CD4-positive, alpha-beta T cell treated with Interleukin-17A for 1 hour (primary cell): ENCODE measurements around the gene ZNF227.
"Not testable (repeated sequence)": the region's sequence is repeated elsewhere in the genome, so short reads cannot be mapped to it uniquely, and the experiment has no call there.

Experiments used
- DNase-seq: peaks from one replicate; pipeline ENCODE4 v3.0.0-alpha.2; 2020

The ZNF227 gene

GRCh38 chr19:44253392-44253791 lies 41.1 kb downstream of the ZNF227 start:
- DNase-seq = not testable (repeated sequence)

GRCh38 chr19:44254496-44254895 lies 42.2 kb downstream of the ZNF227 start:
- DNase-seq = no peak

- DNase-seq = no peak
These were observed 43.5 kb downstream of the ZNF227 start for GRCh38 chr19:44255705-44256411.

GRCh38 chr19:44258136-44258535 lies 45.8 kb downstream of the ZNF227 start:
- no peak for DNase-seq

- DNase-seq = no peak
These were observed 46.6 kb downstream of the ZNF227 start for GRCh38 chr19:44258835-44259413.

GRCh38 chr19:44260343-44260681 lies 48.0 kb downstream of the ZNF227 start:
- DNase-seq = no peak

GRCh38 chr19:44260695-44261446 lies 48.5 kb downstream of the ZNF227 start:
- DNase-seq = no peak

GRCh38 chr19:44277331-44277730 lies 65.0 kb downstream of the ZNF227 start:
- DNase-seq = no peak

- no peak for DNase-seq
These were observed 65.9 kb downstream of the ZNF227 start for GRCh38 chr19:44278181-44278690.

GRCh38 chr19:44280916-44281315 lies 68.6 kb downstream of the ZNF227 start:
- DNase-seq = no peak

GRCh38 chr19:44282846-44283245 lies 70.5 kb downstream of the ZNF227 start:
- no peak for DNase-seq

GRCh38 chr19:44284968-44285367 lies 72.6 kb downstream of the ZNF227 start:
- no peak for DNase-seq
